Stimulated activated CD4-positive, alpha-beta T cell treated with anti-CD3 and anti-CD28 coated beads, Interleukin-2, amount 100 ng/mL, for 4 hours (primary cell): Measurements from ENCODE around the gene GRM7.

ENCODE experiments used
- DNase-seq: peaks from one replicate; pipeline ENCODE4 v3.0.0-alpha.2; 2020; ENCODE audit warnings: low read depth

GRM7 gene

DNA sequence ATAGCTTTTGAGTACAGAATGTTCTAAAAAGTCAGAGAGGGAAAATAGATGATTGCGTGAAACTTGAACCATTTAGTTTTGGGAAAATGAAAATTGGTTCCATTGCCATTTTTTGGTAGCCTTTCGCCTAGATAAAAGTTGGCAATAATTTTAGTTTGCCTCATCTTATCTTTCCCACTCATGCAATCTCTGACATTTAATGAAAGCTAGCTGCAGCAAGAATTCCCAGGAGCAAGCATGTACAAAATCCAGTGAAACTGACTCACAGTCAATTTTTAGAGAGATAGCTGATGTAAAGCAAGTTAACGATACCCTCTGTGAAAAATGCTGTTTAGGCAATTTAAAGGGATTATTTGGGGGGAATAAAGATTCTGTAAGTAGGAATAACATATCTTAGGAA, 797.4 kb downstream of the GRM7 start:
- no peak for DNase-seq

DNA sequence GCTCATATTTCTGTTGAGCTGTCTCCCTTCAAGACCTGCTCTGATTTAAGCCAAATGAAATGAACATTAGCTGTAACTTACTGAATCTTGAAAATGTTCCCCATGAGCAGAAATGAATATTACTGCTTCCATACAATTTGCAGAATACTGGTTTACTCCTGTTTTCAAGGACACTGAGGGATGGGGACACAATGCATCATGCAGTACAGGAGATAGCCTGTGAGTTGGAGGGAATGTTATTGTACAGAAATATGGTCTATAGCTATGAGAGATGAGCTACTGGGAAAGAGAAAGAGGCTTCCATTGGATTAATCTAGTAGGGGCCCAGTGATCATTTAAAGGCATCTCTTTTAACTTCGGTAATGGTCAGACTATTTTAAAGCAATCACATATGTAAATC, 798.2 kb downstream of the GRM7 start:
- DNase-seq = no peak

DNA sequence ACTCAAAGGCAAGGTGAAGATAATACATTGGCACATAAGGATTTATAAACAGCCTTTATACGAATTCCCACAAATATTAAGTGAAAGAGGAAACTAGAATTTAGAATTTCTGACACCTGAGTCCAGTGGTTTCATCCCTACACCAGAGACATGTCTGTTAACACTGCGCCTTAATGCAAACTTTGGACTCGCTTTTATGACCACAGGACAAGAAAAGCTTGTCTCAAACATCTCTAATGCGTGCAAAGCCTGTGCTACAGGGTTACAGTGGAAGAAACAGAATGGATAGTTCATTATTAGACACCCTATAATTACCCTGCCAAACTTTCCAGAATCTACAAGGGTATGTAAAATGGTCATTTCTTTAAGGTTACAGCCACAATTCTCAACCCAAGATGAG, 802.9 kb downstream of the GRM7 start:
- no peak for DNase-seq

DNA sequence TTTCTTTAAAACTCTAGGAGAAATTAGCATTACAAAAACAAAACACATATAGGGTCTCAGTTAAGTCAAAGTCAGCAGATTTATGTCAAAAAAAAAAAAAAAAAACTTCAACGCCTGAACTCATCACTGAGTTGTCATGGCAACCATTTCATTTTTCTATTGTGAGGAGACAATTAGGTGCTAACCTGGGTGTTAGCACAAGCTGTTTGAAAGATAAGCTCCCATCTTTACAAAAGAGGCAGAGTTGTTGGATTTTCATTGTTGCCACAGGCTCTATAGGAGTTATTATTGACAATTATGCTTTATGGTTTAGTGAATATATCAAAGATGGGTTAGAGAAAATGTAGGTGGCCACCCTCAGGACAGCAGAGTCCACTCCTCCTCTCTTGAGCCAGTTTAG, 806.9 kb downstream of the GRM7 start:
- no peak for DNase-seq

DNA sequence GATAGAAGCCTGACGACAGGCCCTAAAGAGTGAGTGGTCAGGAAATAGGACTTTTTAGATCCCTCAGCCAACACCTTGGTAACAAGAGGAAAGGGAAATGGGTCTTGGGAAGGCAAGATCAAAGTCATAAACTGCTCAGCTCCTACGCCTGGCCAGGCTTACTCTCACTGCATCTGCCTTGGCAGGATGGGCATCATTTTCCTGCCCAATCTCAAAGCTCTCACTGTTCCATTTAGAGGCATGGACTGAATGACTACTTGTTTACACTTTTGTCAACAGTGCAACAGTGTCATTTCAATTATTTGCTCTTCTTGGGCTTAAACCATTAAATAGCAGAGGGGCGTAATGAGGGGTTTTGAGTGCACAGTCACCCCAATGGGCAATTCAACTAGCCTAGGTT, 808.7 kb downstream of the GRM7 start:
- DNase-seq = no peak

DNA sequence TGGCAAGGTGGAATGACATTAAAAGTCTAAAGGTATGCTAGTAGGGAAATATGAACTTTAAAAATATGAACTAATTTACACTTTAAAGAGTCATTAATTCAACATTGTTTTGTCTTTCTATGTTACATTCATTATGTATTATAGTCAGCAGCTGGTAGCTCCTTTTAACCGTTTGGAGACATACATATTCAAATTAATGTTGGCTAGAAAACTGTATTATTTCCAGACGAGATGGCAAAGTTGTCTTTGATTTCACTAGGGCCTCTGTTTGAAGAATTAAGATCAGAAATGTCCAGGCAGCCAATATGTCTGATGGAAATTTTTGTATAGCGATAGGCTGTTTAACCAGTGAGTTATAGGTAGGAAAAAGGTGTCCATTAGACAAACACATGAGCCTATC, 817.6 kb downstream of the GRM7 start:
- no peak for DNase-seq

DNA sequence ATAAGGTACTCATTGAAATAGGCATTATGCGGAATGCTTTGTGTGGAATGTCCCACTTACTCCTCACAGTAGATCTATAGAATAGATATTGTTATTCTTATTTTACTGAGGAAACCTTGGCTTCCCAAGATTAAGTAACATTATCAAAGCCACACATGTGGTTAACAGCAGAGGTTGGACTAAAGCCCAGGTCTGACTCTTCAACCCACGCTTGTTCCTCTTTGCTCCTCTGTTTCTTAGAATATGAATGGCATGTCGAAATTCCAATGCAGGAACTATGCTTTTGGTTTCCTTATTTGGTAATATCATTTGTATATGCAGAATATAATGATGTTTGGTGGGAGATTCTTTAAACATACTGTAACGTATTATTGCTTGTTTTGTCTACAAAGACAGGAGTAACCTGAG, 821.9 kb downstream of the GRM7 start:
- DNase-seq = no peak

DNA sequence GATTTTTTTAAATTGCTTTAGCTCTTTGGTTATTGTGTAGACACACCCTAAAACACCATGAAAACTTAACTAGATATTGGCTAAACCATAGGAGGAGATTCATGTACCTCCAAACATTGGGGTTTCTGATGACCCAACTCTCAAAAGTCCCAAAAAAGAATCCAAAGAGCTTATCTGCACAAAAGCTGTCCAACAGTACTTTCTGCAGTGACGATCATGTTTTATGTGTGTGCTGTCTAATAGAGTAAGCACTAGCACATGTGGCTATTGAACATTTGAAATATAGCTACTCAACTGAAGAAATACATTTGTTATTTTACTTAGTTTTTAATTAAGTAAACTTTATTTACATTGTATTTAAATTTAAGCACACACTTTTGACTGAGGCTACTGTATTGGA, 822.5 kb downstream of the GRM7 start:
- no peak for DNase-seq

DNA sequence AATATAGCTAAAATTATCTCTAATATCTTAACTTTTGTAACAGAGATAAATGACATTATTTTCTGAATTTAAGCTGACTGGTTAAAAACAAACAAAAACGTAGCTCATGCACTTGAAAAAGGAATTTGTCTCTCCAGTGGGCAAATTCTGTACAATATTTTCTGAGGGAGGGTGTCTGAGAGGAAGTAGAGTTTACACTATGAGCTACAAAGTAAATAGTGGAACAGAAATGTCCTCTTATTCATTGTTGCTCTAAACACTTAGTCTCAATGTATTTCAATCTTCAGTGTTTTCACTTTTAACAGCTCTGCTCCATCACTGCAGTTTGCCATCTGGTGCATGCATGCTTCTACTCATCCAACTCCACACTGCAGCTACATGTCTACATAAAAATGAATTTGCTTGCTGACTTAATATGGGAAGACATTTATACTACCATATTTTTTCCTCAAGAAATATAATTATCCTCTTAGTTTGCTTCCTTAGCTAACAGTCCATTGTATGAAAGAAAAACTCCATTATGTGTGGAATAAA, 823.3 kb downstream of the GRM7 start:
- DNase-seq = no peak

DNA sequence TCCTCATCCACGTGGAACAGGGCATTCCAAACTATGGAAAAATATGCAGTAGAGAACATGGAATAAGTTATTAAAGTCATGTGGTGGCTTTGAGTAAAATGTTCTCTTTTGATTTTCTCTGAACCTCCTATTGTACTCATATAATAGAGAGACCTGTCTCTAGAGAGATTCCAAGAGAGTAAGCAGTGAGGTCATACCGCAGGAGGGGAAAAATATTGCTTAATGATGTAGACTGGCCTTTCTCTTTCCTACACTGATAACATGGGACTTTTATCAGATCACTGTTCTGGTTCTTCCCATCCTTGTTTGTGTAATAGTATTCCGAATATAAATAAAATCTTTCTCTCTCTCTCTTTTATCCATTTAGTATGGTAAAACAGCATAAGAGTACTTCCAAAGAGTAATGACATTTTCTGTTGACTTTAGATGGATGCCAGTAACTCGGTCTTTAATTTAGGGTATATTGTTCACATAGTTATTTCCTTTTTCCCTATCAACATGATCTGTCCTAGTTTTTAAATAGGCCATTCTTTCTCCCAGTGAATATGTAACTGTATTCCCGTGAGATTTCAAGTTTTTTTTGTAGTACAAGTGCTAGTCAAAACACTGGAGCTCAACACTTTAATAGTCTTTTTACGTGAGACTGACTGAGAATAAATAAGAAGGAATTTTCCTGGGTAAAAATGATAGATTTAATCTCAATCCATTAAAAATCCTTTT, 826.7 kb downstream of the GRM7 start:
- DNase-seq = no peak

DNA sequence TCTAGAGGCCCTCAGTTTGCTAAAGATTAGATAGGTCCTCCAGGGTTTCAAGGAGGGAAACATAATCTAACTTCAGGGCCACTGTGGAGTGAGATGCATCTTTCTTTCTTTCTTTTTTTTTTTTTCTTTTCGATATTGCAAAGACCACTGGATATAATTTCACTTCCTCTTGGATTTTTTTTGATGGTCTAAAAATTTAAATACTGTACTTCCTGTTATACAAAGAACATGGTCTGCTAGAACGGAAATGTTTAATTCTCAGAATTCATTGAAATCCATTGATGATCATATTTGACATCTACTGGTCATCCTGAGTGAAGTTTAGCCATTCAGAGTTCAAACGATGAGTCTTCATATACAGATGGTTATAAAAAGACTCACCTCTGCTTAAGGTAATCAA, 832.0 kb downstream of the GRM7 start:
- DNase-seq = no peak

DNA sequence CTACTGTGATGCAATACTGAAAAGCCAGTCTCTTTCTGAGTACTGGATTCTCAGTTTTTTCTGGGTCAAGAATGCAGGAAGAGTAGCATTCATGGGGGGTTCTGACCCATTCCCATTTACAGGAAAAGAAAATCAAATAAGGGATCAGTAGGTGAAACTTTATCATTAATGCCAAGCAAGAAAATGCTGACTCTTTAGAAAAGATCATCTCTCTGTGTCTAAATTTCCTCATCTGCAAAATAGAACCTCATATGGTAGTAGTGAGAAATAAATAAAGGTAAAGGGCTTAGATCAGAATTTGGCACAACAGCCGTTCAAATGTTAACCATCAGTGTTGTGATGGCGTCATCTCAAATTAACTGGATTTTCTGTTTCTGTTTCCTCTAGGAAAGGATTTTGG, 833.1 kb downstream of the GRM7 start:
- DNase-seq = no peak

DNA sequence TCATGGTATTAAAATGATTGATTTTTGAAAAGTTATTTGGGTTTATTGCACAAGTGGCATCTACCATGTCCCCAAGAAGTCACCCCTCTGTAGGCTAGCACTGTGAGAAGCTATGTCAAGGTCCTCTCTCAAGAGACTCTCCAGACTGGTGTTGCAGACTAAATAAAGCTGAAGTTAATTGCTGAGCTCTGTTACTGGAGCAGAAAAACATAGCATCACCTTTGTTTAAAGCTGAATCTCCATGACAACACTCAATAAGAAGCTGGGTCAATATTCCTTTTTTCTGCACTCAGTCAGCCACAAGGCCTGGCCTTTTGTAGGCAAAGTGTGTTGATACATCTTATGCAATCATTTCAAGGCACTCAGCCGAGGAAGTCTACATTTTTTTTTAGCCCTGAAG, 834.1 kb downstream of the GRM7 start:
- no peak for DNase-seq

DNA sequence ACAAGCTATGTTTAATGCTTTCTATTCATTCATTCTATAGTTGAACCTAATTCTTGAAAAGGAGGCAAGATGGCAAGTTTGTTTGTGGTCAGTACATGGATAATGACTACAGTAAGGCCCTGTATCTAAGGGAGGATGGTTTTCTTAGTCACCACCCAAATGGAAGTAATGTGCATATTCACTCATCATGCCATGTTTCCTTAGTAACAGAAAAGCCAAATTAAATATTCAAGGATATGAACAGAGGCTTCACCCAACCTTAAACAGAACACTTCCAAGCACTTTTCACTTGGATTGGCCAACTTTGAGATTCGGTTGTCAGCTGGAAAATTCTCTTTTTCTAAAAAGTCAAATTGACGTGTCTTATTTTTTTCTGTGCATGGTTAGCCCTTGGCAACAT, 835.4 kb downstream of the GRM7 start:
- DNase-seq = no peak

DNA sequence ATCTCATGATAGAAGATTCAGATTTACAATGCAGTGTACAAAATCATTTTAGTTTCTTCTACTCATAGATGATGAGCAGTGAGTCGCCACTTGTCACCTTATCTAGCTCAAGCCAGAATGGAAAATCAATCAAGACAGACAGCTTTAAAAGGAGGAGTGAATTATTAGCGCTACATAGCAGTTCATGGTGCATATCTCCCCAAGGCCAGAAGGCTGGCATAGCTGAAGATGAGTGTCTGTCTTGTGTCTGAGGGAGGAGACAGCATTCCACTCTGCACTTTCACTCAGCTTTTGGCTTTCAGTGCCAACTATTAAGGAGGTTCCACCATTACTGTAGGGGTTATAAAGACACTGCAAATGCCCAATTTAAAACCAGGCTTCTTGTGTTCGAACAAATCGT, 836.6 kb downstream of the GRM7 start:
- DNase-seq = no peak

DNA sequence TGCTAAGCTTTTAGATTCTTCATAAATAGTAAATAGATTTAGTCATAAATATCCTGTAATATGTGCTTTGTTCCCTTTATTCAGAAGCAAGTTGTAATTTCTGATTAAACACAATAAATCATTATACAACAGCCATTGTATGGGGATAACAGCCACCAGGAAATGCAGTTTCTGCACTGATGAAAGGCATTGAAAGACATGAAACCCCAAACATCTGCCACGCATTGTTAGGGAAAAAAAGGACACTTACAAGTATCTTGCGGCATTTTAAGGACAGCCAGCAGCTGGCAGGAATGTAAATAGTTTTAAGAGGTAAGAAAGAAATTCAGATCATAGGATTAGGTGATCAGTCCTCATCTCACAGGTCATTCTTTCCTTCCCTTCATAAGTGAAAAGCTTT, 839.6 kb downstream of the GRM7 start:
- no peak for DNase-seq

DNA sequence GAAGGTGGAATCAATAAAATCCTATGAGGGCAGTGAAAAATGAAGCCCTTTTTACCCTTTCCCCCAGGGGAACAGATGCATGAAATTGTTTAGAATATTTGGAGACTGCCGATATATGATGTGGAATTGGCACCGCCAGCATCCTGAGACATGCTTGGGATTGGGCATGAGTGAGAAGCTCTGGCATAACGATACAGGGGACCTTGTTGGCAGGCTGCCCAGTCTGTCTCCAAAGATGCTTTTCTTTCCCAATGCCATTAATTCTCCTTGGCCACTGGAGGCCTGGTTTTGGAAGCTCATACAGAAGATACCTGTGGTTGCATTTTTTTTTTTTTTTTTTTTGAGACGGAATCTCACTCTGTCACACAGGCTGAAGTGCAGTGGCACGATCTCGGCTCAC, 840.1 kb downstream of the GRM7 start:
- DNase-seq = no peak

DNA sequence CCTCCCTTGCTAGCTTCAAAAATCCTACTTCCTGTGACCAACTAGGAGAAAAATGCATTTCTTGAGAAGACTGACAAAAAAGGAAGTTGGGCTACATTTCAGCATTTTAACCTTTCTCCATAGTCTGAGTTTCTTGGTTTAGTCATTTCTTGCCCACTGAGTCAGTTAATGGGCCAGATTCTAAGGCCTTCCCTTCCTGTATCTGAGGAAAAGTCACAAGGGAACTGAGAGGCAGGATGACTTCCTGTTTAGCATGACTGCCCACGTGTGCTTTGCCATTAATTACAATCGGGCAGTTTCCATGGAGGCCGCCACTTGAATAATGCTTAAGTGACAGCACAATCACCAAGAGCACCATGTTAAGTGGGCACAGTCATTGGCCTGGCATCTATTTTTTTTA, 846.3 kb downstream of the GRM7 start:
- no peak for DNase-seq

DNA sequence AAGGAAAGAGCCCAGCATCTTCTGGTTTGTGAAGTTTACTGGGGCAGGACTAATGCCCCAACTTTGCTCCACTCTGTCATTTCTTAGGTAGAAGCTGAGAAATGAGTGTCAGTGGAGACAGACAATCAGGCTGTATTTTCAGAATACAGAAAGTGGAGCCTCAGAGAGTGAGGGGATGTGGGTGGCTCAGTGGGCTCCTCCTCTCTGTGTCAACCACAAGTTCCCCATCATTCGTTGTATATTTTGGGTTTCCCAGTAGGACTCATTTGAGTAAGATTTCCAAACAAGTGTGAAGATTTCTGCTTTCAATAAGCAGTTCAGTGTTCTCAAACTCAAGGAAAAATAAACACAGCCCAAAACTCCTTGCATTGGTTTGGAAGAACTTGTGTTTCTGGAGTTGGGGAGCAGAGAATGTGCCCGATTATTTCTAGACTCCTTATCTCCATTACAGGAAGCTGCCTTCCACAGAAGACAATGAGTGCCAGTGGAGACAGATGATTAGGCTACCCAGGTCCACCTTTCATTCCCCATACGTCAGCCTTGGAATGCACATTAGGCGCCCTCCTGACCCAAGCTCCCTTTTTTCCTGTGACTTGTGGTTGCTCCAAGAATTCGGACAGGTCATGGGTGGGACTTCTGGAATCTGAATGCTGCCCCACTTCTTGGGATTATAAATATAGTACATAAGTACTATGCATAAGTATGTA, 848.6 kb downstream of the GRM7 start:
- DNase-seq = no peak

DNA sequence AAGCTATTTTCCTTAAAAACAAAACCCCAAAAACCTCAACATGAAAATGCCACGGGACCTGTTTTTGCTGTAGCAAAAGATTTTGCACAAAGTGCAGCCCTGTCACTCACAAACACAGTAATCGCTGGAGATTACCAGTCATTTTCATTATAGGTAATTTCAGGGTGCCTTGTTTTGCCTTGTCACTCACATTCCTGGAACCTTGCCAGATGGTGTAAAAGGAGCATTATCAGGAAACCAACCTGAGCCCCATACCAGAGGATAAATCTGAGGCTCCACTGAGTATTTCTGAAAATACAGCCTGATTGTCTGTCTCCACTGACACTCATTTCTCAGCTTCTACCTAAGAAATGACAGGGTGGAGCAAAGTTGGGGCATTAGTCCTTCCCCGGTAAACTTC, 849.4 kb downstream of the GRM7 start:
- no peak for DNase-seq

DNA sequence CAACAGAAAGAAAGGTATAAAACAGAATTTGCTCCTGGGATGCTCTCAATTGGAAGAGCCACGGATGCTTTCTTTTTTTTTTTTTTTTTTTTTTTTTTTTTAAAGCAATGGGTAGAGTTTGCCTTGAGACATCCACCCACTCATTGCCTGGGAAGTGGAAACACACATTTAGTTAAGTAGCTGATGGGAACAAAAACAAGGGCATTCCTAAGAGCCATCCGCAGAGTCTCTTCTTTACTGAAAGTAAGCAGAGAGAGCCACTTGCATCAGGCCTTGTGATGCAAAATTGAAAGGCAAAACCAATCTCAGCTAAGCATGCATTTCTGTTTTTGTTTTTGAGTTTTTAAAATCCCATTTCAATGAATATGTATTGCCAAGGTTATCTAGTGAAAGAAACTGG, 852.8 kb downstream of the GRM7 start:
- no peak for DNase-seq

DNA sequence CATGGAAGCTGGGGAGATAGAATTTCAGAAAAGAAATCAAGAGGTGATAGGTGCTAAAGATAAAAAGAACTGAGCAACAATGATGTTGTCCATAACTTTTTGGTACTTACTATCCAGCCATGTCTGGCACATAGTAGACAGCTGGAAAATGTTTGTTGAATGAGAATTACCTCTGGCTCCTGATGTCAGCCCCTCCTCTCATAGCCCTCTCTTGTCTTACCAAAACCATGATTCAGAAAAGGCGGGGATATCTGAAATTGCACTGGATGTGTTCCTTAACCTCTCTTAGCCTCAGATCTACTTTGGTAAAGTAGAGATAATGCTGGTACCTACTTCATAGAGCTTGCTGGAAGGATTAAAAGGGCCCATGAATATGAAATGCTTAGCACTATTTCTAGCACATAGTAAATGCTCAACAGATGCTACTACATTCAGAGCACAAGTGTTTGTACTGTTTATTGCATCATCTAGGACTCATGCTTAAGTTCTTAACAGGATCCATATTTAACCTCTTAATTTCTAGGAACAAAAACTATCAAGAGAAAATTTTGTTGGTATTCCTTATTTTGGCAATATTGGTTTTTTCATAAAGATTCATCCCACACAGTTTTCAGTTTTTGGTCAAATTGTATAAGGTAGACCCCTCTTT, 859.9 kb downstream of the GRM7 start:
- no peak for DNase-seq

DNA sequence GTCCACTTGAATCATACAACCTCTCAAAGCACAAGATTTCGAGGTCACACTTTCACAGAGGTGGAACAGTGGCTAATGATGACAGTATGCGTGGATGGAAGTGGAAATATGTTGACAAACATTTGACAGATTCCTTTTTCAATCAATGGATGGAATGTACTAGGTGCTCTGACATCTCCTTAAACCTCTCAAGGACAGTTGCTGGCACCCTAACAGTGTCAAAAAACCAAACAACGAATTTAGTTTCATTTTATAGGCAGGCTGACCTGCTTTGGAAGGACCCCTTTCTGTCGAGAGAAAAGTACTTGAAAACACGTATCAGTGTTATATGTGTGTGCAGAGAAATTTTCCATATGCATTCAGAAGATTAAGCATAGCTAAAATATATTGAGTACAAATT, 861.0 kb downstream of the GRM7 start:
- no peak for DNase-seq
